HG03378 (cell line): ENCODE results near the gene WDR7.

ENCODE experiments used
- ATAC-seq: cut with Tn5 transposase; IDR thresholded peaks from one replicate; pipeline ENCODE4 v1.9.1; 2021; ENCODE audit warnings: mild to moderate bottlenecking, moderate library complexity; ENCODE audit not compliant: unreplicated experiment

The WDR7 gene

GRCh38 chr18:56878711-56879110, 227.6 kb downstream of the WDR7 start:
- no peak for ATAC-seq

GRCh38 chr18:56884511-56884910, 233.4 kb downstream of the WDR7 start:
- no peak for ATAC-seq

GRCh38 chr18:56888978-56889377, 237.8 kb downstream of the WDR7 start:
- ATAC-seq = no peak

- no peak for ATAC-seq
These were observed 238.5 kb downstream of the WDR7 start for GRCh38 chr18:56889621-56890020.

- ATAC-seq = no peak
These were observed 239.5 kb downstream of the WDR7 start for GRCh38 chr18:56890632-56891031.

- ATAC-seq = no peak
These were observed 240.0 kb downstream of the WDR7 start for GRCh38 chr18:56891116-56891515.

GRCh38 chr18:56891870-56892269, 240.7 kb downstream of the WDR7 start:
- no peak for ATAC-seq

GRCh38 chr18:56897122-56897521, 246.0 kb downstream of the WDR7 start:
- no peak for ATAC-seq

GRCh38 chr18:56899660-56900059, 248.5 kb downstream of the WDR7 start:
- ATAC-seq = no peak

- no peak for ATAC-seq
These were observed 249.3 kb downstream of the WDR7 start for GRCh38 chr18:56900195-56901094.

- ATAC-seq = no peak
These were observed 250.8 kb downstream of the WDR7 start for GRCh38 chr18:56901919-56902318.

- ATAC-seq = peak; percentile 64
These were observed 251.5 kb downstream of the WDR7 start for GRCh38 chr18:56902653-56903052.

GRCh38 chr18:56903686-56904085, 252.5 kb downstream of the WDR7 start:
- no peak for ATAC-seq

GRCh38 chr18:56907771-56908170, 256.6 kb downstream of the WDR7 start:
- ATAC-seq = no peak

- ATAC-seq = no peak
These were observed 259.1 kb downstream of the WDR7 start for GRCh38 chr18:56910237-56910636.

- ATAC-seq = no peak
These were observed 259.8 kb downstream of the WDR7 start for GRCh38 chr18:56910967-56911366.

GRCh38 chr18:56913941-56914340, 262.8 kb downstream of the WDR7 start:
- no peak for ATAC-seq

- no peak for ATAC-seq
These were observed 268.0 kb downstream of the WDR7 start for GRCh38 chr18:56919190-56919589.

GRCh38 chr18:56921896-56922480, 270.8 kb downstream of the WDR7 start:
- peak; percentile 81 for ATAC-seq

- no peak for ATAC-seq
These were observed 275.6 kb downstream of the WDR7 start for GRCh38 chr18:56926734-56927133.

- no peak for ATAC-seq
These were observed 276.6 kb downstream of the WDR7 start for GRCh38 chr18:56927786-56928185.

GRCh38 chr18:56929886-56930285, 278.7 kb downstream of the WDR7 start:
- ATAC-seq = no peak
